Ectodermal cell (in vitro differentiated cells): Measurements from ENCODE around the gene TRPV6.

Experiments
- H3K27ac ChIP-seq: 2 replicates; pipeline ENCODE4 v1.7.0; 2013; ENCODE audit warnings: mild to moderate bottlenecking, low read depth, low read length; ENCODE audit not compliant: insufficient read depth, poor library complexity, severe bottlenecking
- H3K27me3 ChIP-seq: 2 replicates; pipeline ENCODE4 v1.7.0; 2013; ENCODE audit warnings: mild to moderate bottlenecking, low read length; ENCODE audit not compliant: insufficient read depth, control insufficient read depth, poor library complexity, severe bottlenecking
- H3K36me3 ChIP-seq: one replicate; pipeline ENCODE4 v1.7.0; 2013; ENCODE audit warnings: low read length; ENCODE audit not compliant: control insufficient read depth, insufficient read depth
- H3K4me1 ChIP-seq: one replicate; pipeline ENCODE4 v1.7.0; 2013; ENCODE audit warnings: low read length; ENCODE audit not compliant: control insufficient read depth, insufficient read depth
- H3K4me3 ChIP-seq: 2 replicates; pipeline ENCODE4 v1.7.0; 2013; ENCODE audit warnings: low read depth, low read length, control low read depth; ENCODE audit not compliant: insufficient read depth
- H3K9me3 ChIP-seq: 2 replicates; pipeline ENCODE4 v1.7.0; 2013; ENCODE audit warnings: mild to moderate bottlenecking, low read length, moderate library complexity; ENCODE audit not compliant: control insufficient read depth
- WGBS, 2 experiments: methylation state at CpG; one replicate each; pipeline ENCODE4 v1.1.7; 2013; ENCODE audit warnings: missing lambda C conversion rate in 2 of 2; 5-methylcytosine and 5-hydroxymethylcytosine counted together

TRPV6 gene

GRCh38 chr7:142864980-142865747 is 20.4 kb downstream of the TRPV6 start:
- H3K27ac ChIP-seq = no peak overlapping the region
- no peaks in the 10 kb centered on the region for H3K9me3 ChIP-seq
- no peak overlapping the region for H3K4me3 ChIP-seq
- no peaks in the 10 kb centered on the region for H3K27me3 ChIP-seq
- no peaks in the 10 kb centered on the region for H3K36me3 ChIP-seq
- WGBS, 2 experiments = 92 to 94% methylated on average over 14 of the region's 14 CpGs
- peaks cover 4% of the 10 kb centered on the region for H3K4me1 ChIP-seq

GRCh38 chr7:142863891-142864685 is 21.5 kb downstream of the TRPV6 start:
- Histone ChIP-seq H3K27me3 (no peaks in the 10 kb centered on the region), H3K4me1 (peaks cover 4% of the 10 kb centered on the region), H3K36me3 (no peaks in the 10 kb centered on the region), H3K9me3 (no peaks in the 10 kb centered on the region), H3K27ac (no peak overlapping the region), H3K4me3 (no peak overlapping the region)
- 90 to 91% methylated on average over 37 of the region's 37 CpGs for WGBS, 2 experiments

- Histone ChIP-seq H3K36me3 (no peaks in the 10 kb centered on the region), H3K4me1 (peaks cover 4% of the 10 kb centered on the region), H3K9me3 (no peaks in the 10 kb centered on the region), H3K4me3 (no peak overlapping the region), H3K27me3 (no peaks in the 10 kb centered on the region), H3K27ac (no peak overlapping the region)
- 90 to 93% methylated on average over 7 of the region's 7 CpGs for WGBS, 2 experiments
Measured at GRCh38 chr7:142862786-142863400, 22.7 kb downstream of the TRPV6 start.

GRCh38 chr7:142862351-142862750 is 23.2 kb downstream of the TRPV6 start:
- Histone ChIP-seq H3K36me3 (no peaks in the 10 kb centered on the region), H3K4me3 (no peak overlapping the region), H3K27me3 (no peaks in the 10 kb centered on the region), H3K4me1 (peaks cover 4% of the 10 kb centered on the region), H3K9me3 (no peaks in the 10 kb centered on the region), H3K27ac (no peak overlapping the region)
- 47 to 78% methylated on average over 1 to 4 of the region's 4 CpGs for WGBS, 2 experiments

- Histone ChIP-seq H3K27me3 (peaks cover 6% of the 10 kb centered on the region), H3K27ac (no peak overlapping the region), H3K4me1 (peaks cover 4% of the 10 kb centered on the region), H3K36me3 (no peaks in the 10 kb centered on the region), H3K9me3 (no peaks in the 10 kb centered on the region), H3K4me3 (no peak overlapping the region)
- WGBS, 2 experiments = 85 to 90% methylated on average over 3 of the region's 3 CpGs
Measured at GRCh38 chr7:142860968-142861367, 24.6 kb downstream of the TRPV6 start.

- H3K4me1 ChIP-seq = peaks cover 4% of the 10 kb centered on the region
- 93 to 95% methylated on average over 5 of the region's 5 CpGs for WGBS, 2 experiments
- H3K27ac ChIP-seq = no peak overlapping the region
- no peak overlapping the region for H3K4me3 ChIP-seq
- no peaks in the 10 kb centered on the region for H3K9me3 ChIP-seq
- no peaks in the 10 kb centered on the region for H3K36me3 ChIP-seq
- H3K27me3 ChIP-seq = peaks cover 18% of the 10 kb centered on the region
Measured at GRCh38 chr7:142859829-142860228, 25.7 kb downstream of the TRPV6 start.

- H3K4me3 ChIP-seq = no peak overlapping the region
- H3K4me1 ChIP-seq = peaks cover 4% of the 10 kb centered on the region
- H3K27me3 ChIP-seq = peaks cover 18% of the 10 kb centered on the region
- no peaks in the 10 kb centered on the region for H3K9me3 ChIP-seq
- no peak overlapping the region for H3K27ac ChIP-seq
- H3K36me3 ChIP-seq = no peaks in the 10 kb centered on the region
Measured at GRCh38 chr7:142859411-142859810, 26.1 kb downstream of the TRPV6 start.

- Histone ChIP-seq H3K27ac (no peak overlapping the region), H3K4me3 (no peak overlapping the region), H3K27me3 (peaks cover 18% of the 10 kb centered on the region), H3K4me1 (peaks cover 3% of the 10 kb centered on the region), H3K9me3 (no peaks in the 10 kb centered on the region), H3K36me3 (no peaks in the 10 kb centered on the region)
- WGBS, 2 experiments = 85 to 92% methylated on average over 4 to 5 of the region's 5 CpGs
Measured at GRCh38 chr7:142857625-142858024, 27.9 kb downstream of the TRPV6 start.

GRCh38 chr7:142856565-142857245 is 28.8 kb downstream of the TRPV6 start:
- 73 to 91% methylated on average over 6 to 7 of the region's 7 CpGs for WGBS, 2 experiments
- no peak overlapping the region for H3K27ac ChIP-seq
- no peak overlapping the region for H3K4me3 ChIP-seq
- no peaks in the 10 kb centered on the region for H3K36me3 ChIP-seq
- H3K4me1 ChIP-seq = no peaks in the 10 kb centered on the region
- H3K9me3 ChIP-seq = no peaks in the 10 kb centered on the region
- H3K27me3 ChIP-seq = peaks cover 18% of the 10 kb centered on the region
